IPS DF 6.9 (cell line): ENCODE measurements around the gene MEAF6.
"Not testable (repeated sequence)": the region's sequence is repeated elsewhere in the genome, so short reads cannot be mapped to it uniquely, and the experiment has no call there.

ENCODE experiments used
- DNase-seq: peaks from one replicate; pipeline ENCODE4 v3.0.0-alpha.2; 2013; ENCODE audit warnings: low read depth, low spot score
- H3K27ac ChIP-seq: one replicate; pipeline ENCODE4 v1.5.1; 2013; ENCODE audit warnings: low read length, control low read depth
- H3K27me3 ChIP-seq: 2 replicates; pipeline ENCODE4 v1.6.1; 2013; ENCODE audit warnings: mild to moderate bottlenecking, low read length; ENCODE audit not compliant: control insufficient read depth, insufficient read depth
- H3K36me3 ChIP-seq: 2 replicates; pipeline ENCODE4 v1.6.1; 2013; ENCODE audit warnings: low read length; ENCODE audit not compliant: control insufficient read depth, insufficient read depth
- H3K4me1 ChIP-seq: 2 replicates; pipeline ENCODE4 v1.6.1; 2013; ENCODE audit warnings: low read length; ENCODE audit not compliant: control insufficient read depth, insufficient read depth
- H3K4me3 ChIP-seq: 2 replicates; pipeline ENCODE4 v1.5.1; 2013; ENCODE audit warnings: mild to moderate bottlenecking, low read length
- H3K9me3 ChIP-seq: 2 replicates; pipeline ENCODE4 v1.6.1; 2013; ENCODE audit warnings: low read length, inconsistent platforms; ENCODE audit not compliant: control insufficient read depth, insufficient read depth
- WGBS: extraction: QIAGEN DNeasy Blood & Tissue Kit; methylation state at CpG from one replicate; pipeline ENCODE4 v1.1.7; 2013; ENCODE audit warnings: mixed read lengths, missing lambda C conversion rate; ENCODE audit not compliant: insufficient read length, insufficient coverage; 5-methylcytosine and 5-hydroxymethylcytosine counted together

MEAF6 gene

GRCh38 chr1:37502791-37503190 lies 11.8 kb downstream of the MEAF6 start:
- not testable (repeated sequence) for H3K4me1 ChIP-seq, H3K4me3 ChIP-seq, H3K9me3 ChIP-seq, H3K27ac ChIP-seq, H3K36me3 ChIP-seq, DNase-seq, H3K27me3 ChIP-seq
- WGBS: no CpG with 5 or more reads among the region's 2 CpGs

- DNase-seq: no peak
Observed at GRCh38 chr1:37502104-37502503, 12.5 kb downstream of the MEAF6 start.

GRCh38 chr1:37501661-37502060 lies 12.9 kb downstream of the MEAF6 start:
- no peaks in the 10 kb centered on the region for H3K9me3 ChIP-seq
- DNase-seq: no peak
- no peaks in the 10 kb centered on the region for H3K27me3 ChIP-seq
- no peak overlapping the region for H3K4me3 ChIP-seq
- H3K27ac ChIP-seq: no peak overlapping the region
- no CpG with 5 or more reads among the region's 5 CpGs for WGBS
- no peaks in the 10 kb centered on the region for H3K4me1 ChIP-seq
- H3K36me3 ChIP-seq: no peaks in the 10 kb centered on the region; the same call in 1 of the 2 replicates

More at GRCh38 chr1:37502104-37502503, 12.5 kb downstream of the MEAF6 start:
- Histone ChIP-seq H3K27ac (no peak overlapping the region), H3K4me3 (no peak overlapping the region), H3K4me1 (no peaks in the 10 kb centered on the region), H3K27me3 (no peaks in the 10 kb centered on the region), H3K9me3 (no peaks in the 10 kb centered on the region), H3K36me3 (no peaks in the 10 kb centered on the region; the same call in 1 of the 2 replicates)

- no peak for DNase-seq
- no CpG with 5 or more reads among the region's 4 CpGs for WGBS
- no peaks in the 10 kb centered on the region for H3K4me1 ChIP-seq
- no peaks in the 10 kb centered on the region for H3K27me3 ChIP-seq
- H3K9me3 ChIP-seq: no peaks in the 10 kb centered on the region
- H3K27ac ChIP-seq: no peak overlapping the region
- no peaks in the 10 kb centered on the region; the same call in 1 of the 2 replicates for H3K36me3 ChIP-seq
- H3K4me3 ChIP-seq: no peak overlapping the region
Observed at GRCh38 chr1:37498872-37499617, 15.5 kb downstream of the MEAF6 start.

- no CpG with 5 or more reads among the region's 2 CpGs for WGBS
- Histone ChIP-seq H3K9me3 (no peaks in the 10 kb centered on the region), H3K4me1 (no peaks in the 10 kb centered on the region), H3K4me3 (no peak overlapping the region), H3K36me3 (no peaks in the 10 kb centered on the region; the same call in 1 of the 2 replicates), H3K27me3 (no peaks in the 10 kb centered on the region), H3K27ac (no peak overlapping the region)
- no peak for DNase-seq
Observed at GRCh38 chr1:37497832-37498231, 16.7 kb downstream of the MEAF6 start.

GRCh38 chr1:37495875-37496274 lies 18.7 kb downstream of the MEAF6 start:
- no peak for DNase-seq
- H3K27ac ChIP-seq: no peak overlapping the region

GRCh38 chr1:37493336-37494098 lies 21.0 kb downstream of the MEAF6 start:
- Histone ChIP-seq H3K36me3 (peaks cover 4% of the 10 kb centered on the region; the same call in 1 of the 2 replicates), H3K27ac (no peak overlapping the region), H3K4me1 (no peaks in the 10 kb centered on the region), H3K27me3 (no peaks in the 10 kb centered on the region), H3K9me3 (no peaks in the 10 kb centered on the region), H3K4me3 (no peak overlapping the region)
- no peak for DNase-seq
- WGBS: no CpG with 5 or more reads among the region's 2 CpGs

More at GRCh38 chr1:37495875-37496274, 18.7 kb downstream of the MEAF6 start:
- Histone ChIP-seq H3K36me3 (peaks cover 4% of the 10 kb centered on the region; the same call in 1 of the 2 replicates), H3K27me3 (no peaks in the 10 kb centered on the region), H3K9me3 (no peaks in the 10 kb centered on the region), H3K4me1 (no peaks in the 10 kb centered on the region), H3K4me3 (no peak overlapping the region)
- WGBS: no CpG with 5 or more reads among the region's 1 CpG

GRCh38 chr1:37487619-37487984 lies 27.0 kb downstream of the MEAF6 start:
- no CpG with 5 or more reads among the region's 5 CpGs for WGBS
- no peak overlapping the region for H3K27ac ChIP-seq

GRCh38 chr1:37486680-37487618 lies 27.6 kb downstream of the MEAF6 start:
- no peaks in the 10 kb centered on the region for H3K9me3 ChIP-seq
- no peaks in the 10 kb centered on the region; the same call in 1 of the 2 replicates for H3K4me1 ChIP-seq
- peaks cover 4% of the 10 kb centered on the region for H3K36me3 ChIP-seq
- H3K27me3 ChIP-seq: no peaks in the 10 kb centered on the region
- no CpG with 5 or more reads among the region's 10 CpGs for WGBS
- no peak overlapping the region for H3K4me3 ChIP-seq
- DNase-seq: no peak
- H3K27ac ChIP-seq: no peak overlapping the region

More at GRCh38 chr1:37487619-37487984, 27.0 kb downstream of the MEAF6 start:
- H3K36me3 ChIP-seq: peaks cover 4% of the 10 kb centered on the region
- H3K9me3 ChIP-seq: no peaks in the 10 kb centered on the region
- no peaks in the 10 kb centered on the region for H3K27me3 ChIP-seq
- no peaks in the 10 kb centered on the region; the same call in 1 of the 2 replicates for H3K4me1 ChIP-seq
- no peak overlapping the region for H3K4me3 ChIP-seq
- no peak for DNase-seq
